ENCODE results near the gene SFTPD.

SFTPD gene

DNA sequence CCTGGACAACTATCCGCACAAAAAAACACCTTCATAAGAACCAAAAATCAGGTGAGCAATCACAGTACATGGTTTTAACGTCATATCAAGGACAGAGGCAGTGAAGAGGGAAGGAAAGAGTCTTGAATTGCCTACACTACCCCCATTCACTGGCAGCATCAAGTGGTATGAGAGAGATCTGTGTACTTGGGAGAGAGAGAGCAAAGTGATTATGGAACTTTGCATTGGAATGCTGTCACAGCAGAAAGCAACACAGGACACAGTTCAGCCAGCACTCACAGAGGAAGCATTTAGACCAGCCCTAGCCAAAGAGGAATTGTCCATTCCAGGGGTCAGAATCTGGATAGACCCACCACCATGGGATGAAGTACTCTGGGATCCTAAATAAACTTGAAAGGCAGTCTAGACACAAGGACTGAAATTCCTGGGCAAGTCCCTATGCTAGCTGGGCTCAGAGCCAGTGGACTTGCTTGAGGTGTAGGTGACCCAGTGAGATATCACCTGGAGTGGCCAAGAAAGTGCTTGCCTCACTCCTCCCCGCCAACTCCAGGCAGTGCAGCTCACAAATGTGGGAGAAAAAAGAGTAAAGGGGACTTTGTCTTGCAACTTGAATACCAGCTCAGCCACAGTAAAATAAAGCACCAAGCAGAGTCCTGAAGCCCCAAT lies 30.5 kb upstream of the SFTPD start:
- Histone ChIP-seq H3K36me3 (ENCODE audit: insufficient read depth, low read length) (no peaks in the 10 kb centered on the region; the same call in 1 of the 2 replicates), H3K9me3 (ENCODE audit: control insufficient read depth, insufficient read depth, low read length) (no peaks in the 10 kb centered on the region), H3K4me1 (ENCODE audit: insufficient read depth, low read length) (peaks cover 4% of the 10 kb centered on the region; the same call in 1 of the 2 replicates), H3K9ac (ENCODE audit: low read depth, low read length) (no peak overlapping the region)

DNA sequence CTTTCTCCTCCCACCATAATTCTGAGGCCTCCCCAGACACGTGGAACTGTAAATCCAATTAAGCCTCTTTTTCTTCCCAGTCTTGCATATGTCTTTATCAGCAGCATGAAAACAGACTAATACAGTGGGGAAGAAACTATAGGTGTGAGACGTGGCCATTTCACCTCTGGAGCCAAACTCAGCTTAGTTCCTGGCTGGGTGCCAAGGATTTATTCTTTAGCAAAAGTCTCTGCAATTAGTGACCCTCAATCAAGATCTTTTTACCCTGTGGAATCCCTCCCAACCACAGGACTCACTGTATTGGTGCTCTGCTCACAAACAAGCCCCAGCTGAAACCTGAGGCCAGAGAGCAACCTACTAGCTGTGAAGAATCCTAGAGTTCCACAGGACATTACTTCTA lies 28.1 kb upstream of the SFTPD start:
- Histone ChIP-seq H3K4me1 (ENCODE audit: insufficient read depth, low read length) (peaks cover 4% of the 10 kb centered on the region; the same call in 1 of the 2 replicates), H3K9me3 (ENCODE audit: control insufficient read depth, insufficient read depth, low read length) (no peaks in the 10 kb centered on the region), H3K9ac (ENCODE audit: low read depth, low read length) (no peak overlapping the region), H3K36me3 (ENCODE audit: insufficient read depth, low read length) (no peaks in the 10 kb centered on the region; the same call in 1 of the 2 replicates)

DNA sequence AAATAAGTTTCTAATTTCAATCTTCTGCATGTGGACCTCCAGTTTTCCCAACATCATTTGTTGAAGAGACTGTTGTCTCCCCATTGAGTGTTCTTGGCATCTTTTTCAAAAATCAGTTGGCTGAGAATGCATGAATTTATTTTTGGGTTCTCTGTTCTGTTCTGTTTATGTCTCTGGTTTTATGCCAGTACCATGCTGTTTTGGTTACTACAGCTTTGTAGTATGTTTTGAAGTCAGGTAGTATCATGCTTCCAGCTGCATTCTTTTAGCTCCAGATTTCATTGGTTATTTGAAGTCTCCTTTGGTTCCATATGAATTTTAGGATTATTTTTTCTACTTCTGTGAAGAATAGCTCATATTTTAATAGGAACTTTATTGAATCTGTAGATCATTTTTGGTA lies 21.2 kb upstream of the SFTPD start:
- Histone ChIP-seq H3K9me3 (ENCODE audit: control insufficient read depth, insufficient read depth, low read length) (no peaks in the 10 kb centered on the region), H3K4me1 (ENCODE audit: insufficient read depth, low read length) (no peaks in the 10 kb centered on the region), H3K9ac (ENCODE audit: low read depth, low read length) (no peak overlapping the region), H3K36me3 (ENCODE audit: insufficient read depth, low read length) (no peaks in the 10 kb centered on the region)

DNA sequence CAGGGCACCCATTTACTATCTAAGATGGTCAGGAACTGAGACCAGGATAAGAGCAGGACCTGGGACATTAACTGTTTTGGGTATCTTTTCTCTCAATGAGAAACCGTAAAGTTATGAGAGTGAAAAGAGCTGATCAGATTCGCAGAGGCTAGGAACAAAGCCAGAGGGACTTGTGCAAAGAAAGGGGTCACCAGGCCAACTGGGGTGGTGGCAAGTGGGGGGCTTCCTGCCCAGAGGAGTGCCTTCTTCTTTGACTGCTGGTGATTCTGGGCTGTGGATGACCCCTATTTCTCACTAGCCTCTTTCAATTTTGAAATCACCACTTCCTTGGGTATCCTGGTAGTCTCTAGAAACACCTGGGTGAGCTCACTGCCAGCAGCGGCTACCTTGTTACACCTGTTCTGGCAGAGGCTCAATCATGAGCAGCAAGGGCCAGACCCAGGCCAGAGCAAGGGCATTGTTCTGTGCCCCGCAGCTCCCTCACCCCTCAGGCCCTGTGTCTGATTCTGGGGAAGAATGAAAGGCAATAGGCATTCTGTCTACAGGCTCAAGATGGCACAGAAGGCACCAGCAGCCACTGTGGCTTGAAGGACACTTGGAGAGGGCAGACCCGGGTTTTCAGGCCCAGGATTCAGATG lies 999 bp downstream of the SFTPD start:
- peaks cover under 1% of the 10 kb centered on the region; the same call in 1 of the 2 replicates for H3K9me3 ChIP-seq (ENCODE audit: control insufficient read depth, insufficient read depth, low read length)
- H3K9ac ChIP-seq (ENCODE audit: low read depth, low read length), result no peak overlapping the region
- H3K4me1 ChIP-seq (ENCODE audit: insufficient read depth, low read length), result no peaks in the 10 kb centered on the region
- H3K36me3 ChIP-seq (ENCODE audit: insufficient read depth, low read length), result no peaks in the 10 kb centered on the region

DNA sequence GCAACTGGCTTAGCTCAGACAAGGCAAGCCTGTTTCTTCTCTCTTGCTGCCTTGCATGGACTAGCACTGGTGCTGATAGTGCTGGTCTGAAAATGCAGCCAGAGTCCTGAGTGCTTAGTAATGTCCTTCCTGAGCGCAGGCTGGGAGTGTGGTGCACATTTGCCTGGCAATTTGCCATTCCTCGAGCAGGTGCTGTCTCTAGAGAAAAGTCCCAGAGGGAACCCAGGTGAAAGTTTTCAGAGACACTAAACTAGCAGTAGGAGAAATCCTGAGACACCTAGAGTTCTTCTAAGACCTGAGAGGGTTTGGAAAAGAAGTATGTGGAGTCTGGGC lies 1.9 kb downstream of the SFTPD start:
- Histone ChIP-seq H3K4me1 (ENCODE audit: insufficient read depth, low read length) (no peaks in the 10 kb centered on the region), H3K9me3 (ENCODE audit: control insufficient read depth, insufficient read depth, low read length) (no peaks in the 10 kb centered on the region), H3K36me3 (ENCODE audit: insufficient read depth, low read length) (no peaks in the 10 kb centered on the region), H3K9ac (ENCODE audit: low read depth, low read length) (no peak overlapping the region)

DNA sequence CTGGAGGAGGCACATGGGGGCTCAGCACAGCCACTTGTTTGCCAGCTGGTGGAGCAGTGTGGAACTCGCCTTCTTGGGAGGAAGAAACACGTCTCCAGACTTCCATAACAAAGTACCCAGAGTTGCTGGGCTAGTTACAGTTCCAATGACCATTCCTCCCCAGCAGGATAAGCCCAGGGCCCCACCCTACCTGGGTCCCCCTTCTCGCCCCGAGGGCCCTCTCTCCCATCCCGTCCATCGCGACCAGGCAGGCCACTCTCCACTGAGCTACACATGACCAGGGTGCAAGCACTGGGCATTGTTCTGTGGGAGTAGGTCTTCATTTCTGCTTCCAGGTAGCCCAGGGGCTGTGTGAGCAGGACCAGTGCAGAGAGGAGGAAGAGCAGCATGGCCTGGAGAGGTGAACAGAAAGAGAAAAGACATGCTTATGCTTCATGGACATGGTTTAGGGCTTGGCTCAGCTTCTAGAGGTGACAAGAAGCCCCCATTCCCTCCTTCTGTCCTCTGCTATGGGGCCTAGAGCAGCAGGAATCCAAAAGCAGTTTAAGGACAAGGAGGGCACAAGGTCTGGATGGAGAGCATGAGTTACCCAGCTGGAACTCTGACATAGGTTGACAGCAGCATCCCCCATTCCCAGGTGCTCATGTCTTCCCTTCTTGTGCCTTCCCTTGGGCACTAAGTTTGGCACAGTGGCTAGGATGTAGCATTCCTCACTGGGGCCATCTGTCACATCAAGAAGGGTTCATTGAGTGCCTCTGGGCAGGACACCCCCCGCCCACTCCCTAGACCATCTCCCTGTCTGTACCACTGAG lies 2.4 kb downstream of the SFTPD start:
- no peak overlapping the region for H3K9ac ChIP-seq (ENCODE audit: low read depth, low read length)
- no peaks in the 10 kb centered on the region for H3K9me3 ChIP-seq (ENCODE audit: control insufficient read depth, insufficient read depth, low read length)
- no peaks in the 10 kb centered on the region for H3K36me3 ChIP-seq (ENCODE audit: insufficient read depth, low read length)
- H3K4me1 ChIP-seq (ENCODE audit: insufficient read depth, low read length), result no peaks in the 10 kb centered on the region

DNA sequence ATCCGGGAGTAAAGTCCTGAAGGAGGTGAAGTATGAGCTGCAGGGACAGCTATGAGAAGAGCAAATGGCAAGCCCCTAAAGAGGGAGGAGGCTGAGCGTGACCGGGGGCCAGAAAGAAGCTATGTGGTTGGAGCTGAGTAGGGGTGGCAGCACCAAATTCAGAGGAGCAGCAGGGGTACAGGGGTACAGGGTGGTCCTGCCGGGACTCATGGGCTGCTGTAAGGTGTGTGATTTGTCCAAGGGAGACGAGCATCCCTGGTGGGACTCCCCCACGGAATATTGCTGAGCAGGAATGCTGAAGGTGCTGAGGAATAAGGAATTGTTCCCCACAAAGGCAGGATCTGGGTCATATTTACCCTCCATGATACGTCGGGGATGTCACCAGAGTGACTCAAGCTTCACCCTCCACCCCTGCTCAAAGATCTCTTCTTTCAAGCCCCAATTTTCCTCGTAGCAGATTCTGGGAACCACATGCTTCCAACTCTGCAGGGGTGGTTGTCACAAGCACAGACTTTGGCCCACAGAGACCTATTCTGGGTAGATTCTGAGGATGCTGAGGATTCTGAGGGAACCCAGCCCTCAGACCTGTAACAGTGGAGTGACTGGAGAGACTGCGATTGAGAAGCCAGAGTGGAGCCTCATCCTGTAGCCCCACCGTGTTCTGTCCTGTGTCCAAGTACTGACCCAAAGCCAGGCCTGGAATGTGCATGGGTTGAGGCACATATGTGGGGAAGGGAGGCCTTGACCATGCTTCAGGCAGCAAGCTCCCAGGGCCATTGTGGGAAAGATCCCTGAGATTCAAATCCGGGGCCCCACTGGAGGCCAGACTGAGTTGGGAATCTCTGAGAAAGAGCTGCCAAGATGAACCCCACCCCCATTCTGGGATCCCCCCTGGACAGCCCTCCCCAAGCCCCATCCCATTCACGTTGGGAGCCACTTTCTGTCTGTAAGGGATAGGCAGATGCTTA lies 4.2 kb downstream of the SFTPD start:
- Histone ChIP-seq H3K36me3 (ENCODE audit: insufficient read depth, low read length) (no peaks in the 10 kb centered on the region), H3K4me1 (ENCODE audit: insufficient read depth, low read length) (no peaks in the 10 kb centered on the region), H3K9ac (ENCODE audit: low read depth, low read length) (no peak overlapping the region)

DNA sequence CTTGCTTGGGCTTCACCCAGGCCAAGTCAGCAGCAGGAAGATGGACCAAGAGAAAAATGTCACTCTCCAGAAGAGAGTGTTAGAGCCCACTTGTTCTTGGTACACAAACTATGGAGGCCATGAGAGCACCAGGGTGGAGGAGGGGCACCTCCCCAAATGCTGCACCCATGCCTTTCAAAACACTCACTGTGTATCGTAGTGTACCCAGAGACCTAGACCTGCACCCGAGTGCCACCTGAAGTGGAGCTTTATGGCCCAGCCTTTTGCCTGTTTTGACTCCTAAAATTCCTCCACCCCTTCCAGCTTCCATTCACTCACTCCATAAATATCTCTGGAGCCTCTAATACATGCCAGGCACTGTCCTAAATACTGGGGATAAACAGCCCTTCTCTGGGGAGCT lies 5.0 kb downstream of the SFTPD start:
- H3K4me1 ChIP-seq (ENCODE audit: insufficient read depth, low read length), result no peaks in the 10 kb centered on the region
- H3K9me3 ChIP-seq (ENCODE audit: control insufficient read depth, insufficient read depth, low read length), result no peaks in the 10 kb centered on the region
- no peak overlapping the region for H3K9ac ChIP-seq (ENCODE audit: low read depth, low read length)
- H3K36me3 ChIP-seq (ENCODE audit: insufficient read depth, low read length), result no peaks in the 10 kb centered on the region

More for the DNA sequence above, 4.2 kb downstream of the SFTPD start:
- H3K9me3 ChIP-seq (ENCODE audit: control insufficient read depth, insufficient read depth, low read length), result no peaks in the 10 kb centered on the region

DNA sequence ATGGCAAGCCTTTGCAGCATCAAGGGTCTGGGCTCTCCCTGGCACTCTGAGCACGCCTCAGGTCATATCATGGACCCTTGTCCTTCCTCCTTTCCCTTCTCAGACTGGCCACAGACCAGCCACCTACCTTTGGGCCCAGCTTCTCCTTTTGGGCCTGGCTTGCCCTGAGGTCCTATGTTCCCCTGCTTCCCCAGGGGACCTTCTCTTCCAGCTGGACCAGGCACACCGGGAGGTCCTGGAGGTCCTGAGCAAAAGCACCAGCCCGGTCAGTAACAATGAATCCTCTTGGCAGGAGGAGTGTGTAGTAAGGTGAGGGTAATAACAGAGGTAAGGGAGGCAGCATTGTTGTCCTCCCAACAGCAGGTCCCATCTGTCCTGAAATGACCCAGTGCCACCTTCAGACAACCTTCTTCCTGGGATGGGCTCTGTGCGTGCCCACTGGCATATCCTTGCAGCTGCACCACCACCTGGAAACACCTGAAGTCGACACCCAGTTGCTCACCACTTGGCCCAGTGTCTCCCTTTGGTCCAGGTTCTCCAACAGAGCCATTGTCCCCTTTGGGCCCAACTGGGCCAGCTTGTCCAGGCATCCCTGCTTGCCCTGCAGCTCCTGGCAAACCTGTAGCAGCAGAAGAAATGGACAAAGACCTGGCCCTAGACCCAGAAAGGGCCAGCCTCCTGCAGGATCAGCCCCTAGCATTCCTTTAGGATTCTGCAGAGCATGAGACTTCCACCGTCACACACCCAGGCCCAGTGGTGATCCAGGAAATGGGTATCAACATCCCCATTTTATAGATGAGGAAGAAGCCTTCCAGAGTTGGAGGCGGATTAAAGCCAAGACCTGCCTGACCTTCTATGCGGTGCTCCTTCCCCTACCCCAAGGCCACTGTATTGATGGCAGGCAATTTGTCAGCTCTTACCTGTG lies 6.4 kb downstream of the SFTPD start:
- no peak overlapping the region for H3K9ac ChIP-seq (ENCODE audit: low read depth, low read length)
- H3K9me3 ChIP-seq (ENCODE audit: control insufficient read depth, insufficient read depth, low read length), result no peaks in the 10 kb centered on the region
- H3K4me1 ChIP-seq (ENCODE audit: insufficient read depth, low read length), result no peaks in the 10 kb centered on the region
- no peaks in the 10 kb centered on the region for H3K36me3 ChIP-seq (ENCODE audit: insufficient read depth, low read length)

DNA sequence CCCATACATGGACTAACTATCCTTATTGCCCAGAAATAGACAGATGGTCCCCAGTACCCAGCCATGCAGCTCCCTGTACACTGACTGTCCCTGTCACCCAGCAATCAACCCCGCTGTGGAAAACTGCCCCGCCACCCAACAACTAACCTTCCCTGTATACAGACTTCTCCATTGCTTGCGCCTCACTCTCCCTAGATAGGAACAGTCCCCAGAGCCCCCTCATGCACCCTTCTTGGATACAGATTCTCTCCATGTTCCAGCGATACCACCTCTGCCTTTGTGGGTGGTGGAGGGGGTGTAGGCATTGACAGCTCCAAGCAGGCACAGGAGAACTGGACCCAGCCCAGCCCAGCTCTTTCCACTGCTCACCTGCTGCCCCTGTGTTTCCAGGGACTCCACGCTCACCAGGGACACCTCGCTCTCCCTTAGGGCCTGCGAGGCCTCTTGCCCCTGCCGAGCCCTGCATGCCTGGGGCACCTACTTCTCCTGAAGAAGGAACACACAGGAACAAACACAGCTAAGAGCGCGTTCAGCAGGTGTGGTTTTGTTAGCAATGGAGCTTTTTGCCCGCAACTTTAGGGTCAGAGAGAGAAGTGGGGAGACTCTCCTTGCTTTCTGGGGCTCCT lies 7.2 kb downstream of the SFTPD start:
- H3K9me3 ChIP-seq (ENCODE audit: control insufficient read depth, insufficient read depth, low read length), result no peaks in the 10 kb centered on the region
- no peak overlapping the region for H3K9ac ChIP-seq (ENCODE audit: low read depth, low read length)
- H3K4me1 ChIP-seq (ENCODE audit: insufficient read depth, low read length), result no peaks in the 10 kb centered on the region
- H3K36me3 ChIP-seq (ENCODE audit: insufficient read depth, low read length), result no peaks in the 10 kb centered on the region

DNA sequence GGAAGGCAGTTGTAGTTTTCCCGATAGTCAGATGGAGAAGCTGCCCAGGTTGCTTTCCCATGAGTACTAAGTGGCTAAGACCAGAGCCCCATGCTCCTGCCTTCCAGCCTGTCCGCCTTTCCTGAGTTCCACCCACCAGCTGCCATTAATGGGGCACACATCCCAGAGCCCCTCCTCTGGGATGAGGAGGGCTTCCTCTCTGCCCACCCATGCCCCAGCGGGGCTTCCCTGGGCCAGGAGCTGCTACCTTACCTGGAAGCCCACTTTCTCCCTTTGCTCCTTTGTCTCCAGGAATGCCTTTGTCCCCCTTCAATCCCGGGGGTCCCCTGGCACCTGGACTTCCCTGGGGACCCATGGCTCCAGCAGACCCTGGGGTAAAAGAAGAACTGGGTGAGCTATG lies 7.8 kb downstream of the SFTPD start:
- no peak overlapping the region for H3K9ac ChIP-seq (ENCODE audit: low read depth, low read length)
- H3K36me3 ChIP-seq (ENCODE audit: insufficient read depth, low read length), result no peaks in the 10 kb centered on the region
- no peaks in the 10 kb centered on the region for H3K9me3 ChIP-seq (ENCODE audit: control insufficient read depth, insufficient read depth, low read length)
- H3K4me1 ChIP-seq (ENCODE audit: insufficient read depth, low read length), result no peaks in the 10 kb centered on the region

DNA sequence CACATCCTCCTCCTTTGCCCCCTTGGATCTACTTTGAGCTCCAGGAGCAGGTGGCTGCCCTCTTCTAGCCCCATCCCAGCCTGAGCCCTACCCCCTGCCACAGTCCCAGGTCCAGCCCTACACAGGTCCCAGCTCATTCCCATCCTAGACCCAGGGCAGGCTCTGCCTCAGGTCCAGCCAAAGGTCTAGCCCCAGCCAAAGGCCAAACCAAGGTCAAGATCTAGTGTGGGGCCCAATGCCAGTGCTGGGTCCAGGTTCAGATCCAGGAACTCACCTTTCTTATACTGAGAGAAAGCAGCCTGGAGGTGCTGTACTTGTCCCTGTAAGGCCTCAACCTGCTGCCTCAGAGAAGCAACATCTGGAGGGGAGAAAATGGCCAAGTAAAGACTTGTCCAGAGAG lies 8.5 kb downstream of the SFTPD start:
- H3K36me3 ChIP-seq (ENCODE audit: insufficient read depth, low read length), result no peaks in the 10 kb centered on the region
- H3K4me1 ChIP-seq (ENCODE audit: insufficient read depth, low read length), result no peaks in the 10 kb centered on the region
- H3K9ac ChIP-seq (ENCODE audit: low read depth, low read length), result no peak overlapping the region
- H3K9me3 ChIP-seq (ENCODE audit: control insufficient read depth, insufficient read depth, low read length), result no peaks in the 10 kb centered on the region

DNA sequence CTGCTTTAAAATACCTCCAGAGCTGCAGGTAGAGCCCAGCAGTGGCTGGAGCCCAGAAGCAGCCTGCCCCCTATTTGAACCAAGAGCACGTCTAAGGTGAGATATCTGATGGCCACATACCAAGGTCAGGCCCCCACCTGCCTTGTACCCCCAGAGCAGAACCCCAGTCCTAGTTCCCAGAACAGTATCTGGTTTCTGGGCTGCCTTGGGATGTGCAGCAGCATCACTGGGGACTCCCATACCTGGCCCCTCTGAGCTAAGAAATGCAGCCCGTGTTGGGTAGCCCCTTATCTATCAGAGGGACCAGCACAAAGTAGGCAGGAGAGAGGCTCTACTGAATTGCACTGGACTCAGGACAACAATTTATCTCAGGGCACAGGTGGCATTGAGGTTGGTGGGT lies 8.9 kb downstream of the SFTPD start:
- no peaks in the 10 kb centered on the region for H3K9me3 ChIP-seq (ENCODE audit: control insufficient read depth, insufficient read depth, low read length)
- H3K4me1 ChIP-seq (ENCODE audit: insufficient read depth, low read length), result no peaks in the 10 kb centered on the region
- H3K36me3 ChIP-seq (ENCODE audit: insufficient read depth, low read length), result no peaks in the 10 kb centered on the region
- H3K9ac ChIP-seq (ENCODE audit: low read depth, low read length), result no peak overlapping the region
